Fibroblast of villous mesenchyme (primary cell): ENCODE results near the gene MRPS18B. TPM values are rescaled to one million over a fixed set of nuclear protein-coding genes. Genes with fewer than 3 reads are reported as not detected.

Experiments
- DNase-seq: peaks from one replicate; pipeline ENCODE4 v3.0.0-alpha.2; 2010; ENCODE audit warnings: low read depth
- H3K4me3 ChIP-seq: 2 replicates; pipeline ENCODE4 v1.5.1; 2011; ENCODE audit warnings: low read depth, mild to moderate bottlenecking, low read length
- total RNA-seq: library from RNA; depleted of rRNA; stranded (reverse); fragments of >200 nt; gene quantifications from 2 replicates; pipeline ENCODE4 v1.2.3, GENCODE V29; 2012
- TF ChIP-seq, protein P1 (sequence below): IDR thresholded peaks from 2 replicates; pipeline ENCODE4 v1.5.1; 2012; ENCODE audit warnings: low read depth, mild to moderate bottlenecking, low read length; ENCODE audit not compliant: insufficient read depth

The MRPS18B gene
- total RNA-seq, 1 donor = 79.5 TPM

DNA sequence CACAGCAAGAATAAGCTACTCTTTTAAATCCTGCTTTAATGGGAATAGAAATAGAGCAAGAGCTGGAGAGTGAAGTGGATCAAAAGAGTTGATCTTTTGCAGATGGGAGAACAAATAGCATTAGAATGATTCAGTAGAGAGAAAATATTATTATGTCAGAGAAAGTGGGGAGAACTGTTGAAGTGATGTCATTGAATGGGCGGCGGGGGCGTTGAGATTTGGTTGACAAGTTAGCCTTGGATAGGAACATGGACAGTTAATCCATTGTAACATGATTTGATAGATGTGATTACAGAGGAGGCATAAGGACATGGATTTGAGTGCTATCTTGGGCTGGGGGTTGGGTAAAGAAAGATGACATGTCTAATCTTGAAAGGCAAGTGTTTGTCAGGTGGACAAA, 18.2 kb downstream of the MRPS18B start:
- no peak overlapping the region for H3K4me3 ChIP-seq
- no peak for DNase-seq
- TF ChIP-seq, protein P1, sequence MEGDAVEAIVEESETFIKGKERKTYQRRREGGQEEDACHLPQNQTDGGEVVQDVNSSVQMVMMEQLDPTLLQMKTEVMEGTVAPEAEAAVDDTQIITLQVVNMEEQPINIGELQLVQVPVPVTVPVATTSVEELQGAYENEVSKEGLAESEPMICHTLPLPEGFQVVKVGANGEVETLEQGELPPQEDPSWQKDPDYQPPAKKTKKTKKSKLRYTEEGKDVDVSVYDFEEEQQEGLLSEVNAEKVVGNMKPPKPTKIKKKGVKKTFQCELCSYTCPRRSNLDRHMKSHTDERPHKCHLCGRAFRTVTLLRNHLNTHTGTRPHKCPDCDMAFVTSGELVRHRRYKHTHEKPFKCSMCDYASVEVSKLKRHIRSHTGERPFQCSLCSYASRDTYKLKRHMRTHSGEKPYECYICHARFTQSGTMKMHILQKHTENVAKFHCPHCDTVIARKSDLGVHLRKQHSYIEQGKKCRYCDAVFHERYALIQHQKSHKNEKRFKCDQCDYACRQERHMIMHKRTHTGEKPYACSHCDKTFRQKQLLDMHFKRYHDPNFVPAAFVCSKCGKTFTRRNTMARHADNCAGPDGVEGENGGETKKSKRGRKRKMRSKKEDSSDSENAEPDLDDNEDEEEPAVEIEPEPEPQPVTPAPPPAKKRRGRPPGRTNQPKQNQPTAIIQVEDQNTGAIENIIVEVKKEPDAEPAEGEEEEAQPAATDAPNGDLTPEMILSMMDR = no peak

DNA sequence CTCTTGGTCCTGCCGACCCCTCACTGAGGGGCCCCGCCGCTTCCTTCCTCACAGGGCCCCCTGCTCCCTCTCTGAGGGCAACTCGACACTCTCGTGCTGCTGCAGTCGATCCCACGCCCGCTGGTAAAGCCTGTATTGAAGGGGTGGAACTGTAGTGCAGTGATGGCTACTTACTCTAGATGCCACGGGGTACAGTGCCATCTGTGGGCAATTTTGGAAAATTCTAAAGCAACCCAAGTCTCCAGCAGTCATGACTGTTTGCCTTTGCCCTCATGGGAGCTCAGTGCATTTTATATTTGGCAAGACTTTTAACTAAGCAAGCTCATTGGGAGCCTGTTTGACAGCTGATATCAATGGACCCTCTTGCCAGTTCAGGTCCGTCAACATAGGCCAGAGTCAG, 22.8 kb downstream of the MRPS18B start:
- no peak overlapping the region for H3K4me3 ChIP-seq
- TF ChIP-seq, protein P1 = no peak
- no peak for DNase-seq

DNA sequence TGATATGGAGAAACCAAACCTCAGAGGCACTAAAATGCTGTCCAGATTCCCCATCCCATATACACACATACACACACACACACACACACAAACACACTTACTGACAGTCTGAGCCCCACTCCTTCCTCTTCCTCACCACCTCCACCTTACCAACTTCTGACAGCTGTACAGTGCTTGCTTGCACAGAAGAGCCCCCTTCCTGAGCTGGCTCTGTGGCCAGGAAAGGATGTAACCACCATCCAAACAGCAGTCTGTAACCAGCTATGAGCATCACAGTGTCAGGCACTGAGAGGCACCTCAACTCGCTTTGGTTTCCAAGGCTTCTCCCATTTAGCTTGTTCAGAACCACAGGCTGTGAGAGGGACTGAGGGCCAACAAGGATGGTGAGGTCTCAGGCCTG, 23.4 kb downstream of the MRPS18B start:
- no peak for DNase-seq
- TF ChIP-seq, protein P1 = no peak
- no peak overlapping the region for H3K4me3 ChIP-seq

DNA sequence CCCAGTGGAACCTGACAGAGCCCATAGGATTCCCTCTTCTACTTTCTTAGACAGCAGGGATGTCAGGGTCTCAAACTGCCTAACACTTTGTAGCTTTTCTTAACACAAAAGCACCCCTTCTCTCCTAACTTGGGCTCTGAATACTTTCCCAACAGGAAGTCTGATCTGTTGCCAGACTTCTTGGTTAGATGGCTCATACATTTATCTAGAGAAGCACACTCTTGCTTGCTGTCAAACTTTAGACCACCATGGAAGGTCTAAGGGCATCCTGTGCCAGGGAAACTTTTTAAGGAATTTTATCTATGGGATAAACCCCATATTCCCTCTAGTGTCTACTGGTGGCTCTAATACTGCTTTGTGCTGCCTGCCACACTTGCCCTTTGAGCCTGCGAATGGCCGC, 26.0 kb downstream of the MRPS18B start:
- no peak overlapping the region for H3K4me3 ChIP-seq
- DNase-seq = no peak
- TF ChIP-seq, protein P1 = no peak

DNA sequence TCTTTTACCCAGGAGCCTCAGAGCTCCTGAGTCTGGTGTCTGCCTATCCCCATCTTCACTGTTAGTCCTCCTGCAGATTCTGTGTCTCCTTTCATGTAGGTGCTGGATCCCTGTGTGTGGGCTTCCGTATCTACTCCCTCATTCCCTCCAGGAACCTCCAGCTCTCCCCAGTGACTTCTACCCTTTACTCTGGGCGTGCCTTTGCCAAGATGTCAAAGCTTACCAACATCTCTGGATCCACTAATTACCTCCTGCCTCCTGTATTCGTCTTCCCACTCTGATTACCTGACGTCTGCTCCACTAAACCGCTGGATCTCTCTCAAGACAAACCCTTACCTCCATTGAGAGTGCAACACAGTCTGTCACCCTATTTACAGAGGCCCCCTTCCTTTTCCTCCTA, 27.1 kb downstream of the MRPS18B start:
- no peak for DNase-seq
- no peak overlapping the region for H3K4me3 ChIP-seq
- TF ChIP-seq, protein P1 = no peak

DNA sequence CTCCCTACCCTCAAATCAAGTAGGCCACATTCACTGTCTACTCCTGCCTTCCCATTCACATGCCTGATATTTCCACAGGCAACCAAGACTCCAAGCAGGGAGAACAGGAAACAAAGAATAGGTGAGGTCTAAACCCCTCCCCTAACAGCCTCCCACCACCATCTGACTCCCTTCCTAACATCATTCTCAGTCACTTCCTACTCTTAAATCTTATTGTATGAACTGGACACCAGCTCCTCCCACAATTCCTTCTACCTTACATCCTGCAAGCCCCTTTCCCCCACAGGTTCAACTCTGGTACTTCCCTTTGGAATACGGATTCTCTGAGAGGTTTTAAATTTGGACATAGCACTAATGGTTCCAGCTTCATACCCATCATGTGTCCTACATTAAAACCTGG, 28.3 kb downstream of the MRPS18B start:
- no peak overlapping the region for H3K4me3 ChIP-seq
- TF ChIP-seq, protein P1 = no peak
- DNase-seq = no peak

DNA sequence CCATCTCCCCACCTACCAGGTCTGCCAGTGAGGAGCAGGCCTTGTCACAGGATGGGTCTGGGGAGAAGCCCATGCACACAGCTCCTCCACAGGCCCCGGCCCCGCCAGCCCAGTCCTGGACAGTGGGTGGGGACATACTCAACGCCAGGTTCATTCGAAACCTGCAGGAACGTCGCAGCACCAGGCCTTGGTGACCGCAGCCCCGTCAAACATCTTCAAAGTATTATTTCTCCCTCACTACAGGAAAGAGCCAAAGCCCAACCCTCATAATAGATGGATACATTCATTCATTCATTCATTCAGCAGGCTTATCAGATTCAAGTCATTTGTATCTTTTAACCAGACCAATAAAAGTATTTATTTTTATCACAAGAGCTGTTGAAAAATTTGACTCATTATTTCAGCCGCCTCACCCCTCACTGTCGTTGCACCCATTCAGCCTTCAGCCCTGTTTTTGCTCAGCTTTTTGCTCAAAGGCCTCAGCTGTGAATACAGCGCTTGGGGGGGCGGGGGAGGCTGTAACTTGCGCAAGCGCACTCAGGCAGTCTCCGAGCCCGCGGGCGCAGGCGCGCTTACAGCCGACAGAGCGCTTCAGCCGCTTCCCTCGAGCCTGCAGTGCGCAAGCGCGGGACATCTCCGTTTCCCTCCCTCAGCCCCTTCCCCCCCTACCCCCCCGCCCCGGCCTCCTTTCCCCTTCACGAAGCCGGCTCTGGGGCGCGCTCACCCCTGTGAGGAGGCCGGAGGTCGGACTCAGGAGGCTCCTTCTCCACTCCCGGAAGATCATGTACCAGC, 29.0 kb downstream of the MRPS18B start, which contains the start of gene C6orf136:
Gene C6orf136 (plus strand): TSS at position 684 of the 792 bp plus-strand sequence. CDS start 99 bp downstream, at position 783.
- peak; percentile 91 for DNase-seq
- H3K4me3 ChIP-seq = peak within 1 kb of the TSS; percentile 91
- TF ChIP-seq, protein P1 = no peak
